ENCODE results near the gene SMPD3. TPM values are rescaled to one million over a fixed set of nuclear protein-coding genes. Genes with fewer than 3 reads are reported as not detected.

The SMPD3 gene
- total RNA-seq, 1 donor from 2014 or later, result 0.38 TPM

DNA sequence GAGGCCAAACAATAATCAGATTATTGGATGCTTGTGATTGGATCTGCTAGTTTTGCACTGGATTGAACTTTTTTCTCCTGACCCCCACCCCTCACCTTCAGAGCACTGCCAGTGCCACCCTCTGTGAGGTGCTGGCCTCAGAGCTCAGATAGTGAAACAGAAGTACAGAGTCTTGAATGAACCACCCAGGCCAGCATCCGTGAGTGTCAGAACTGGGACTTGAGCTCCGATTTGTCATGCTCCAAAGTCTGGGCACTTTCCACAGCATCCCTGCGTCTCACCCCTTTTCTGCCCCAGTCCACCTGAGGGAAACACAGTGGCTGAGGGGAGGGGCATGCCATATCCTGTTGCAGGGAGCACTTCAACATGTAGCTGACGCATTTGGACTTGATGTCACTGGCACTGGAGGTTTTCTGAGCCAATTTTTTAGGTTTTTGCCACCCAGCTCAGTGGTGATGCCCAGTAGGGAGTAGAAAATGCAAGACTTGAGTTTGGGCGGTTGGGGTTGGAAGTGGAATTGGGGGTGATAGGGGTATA, 47.3 kb downstream of the SMPD3 start:
- Histone ChIP-seq H3K27me3 (ENCODE audit: control insufficient read depth, insufficient read depth, low read length) (peaks cover 3% of the 10 kb centered on the region), H3K4me3 (ENCODE audit: low read depth, low read length) (no peak overlapping the region), H3K36me3 (ENCODE audit: control insufficient read depth, insufficient read depth, low read length) (no peaks in the 10 kb centered on the region)
- no peak for DNase-seq (ENCODE audit: low read depth)
- TF ChIP-seq, protein P1, sequence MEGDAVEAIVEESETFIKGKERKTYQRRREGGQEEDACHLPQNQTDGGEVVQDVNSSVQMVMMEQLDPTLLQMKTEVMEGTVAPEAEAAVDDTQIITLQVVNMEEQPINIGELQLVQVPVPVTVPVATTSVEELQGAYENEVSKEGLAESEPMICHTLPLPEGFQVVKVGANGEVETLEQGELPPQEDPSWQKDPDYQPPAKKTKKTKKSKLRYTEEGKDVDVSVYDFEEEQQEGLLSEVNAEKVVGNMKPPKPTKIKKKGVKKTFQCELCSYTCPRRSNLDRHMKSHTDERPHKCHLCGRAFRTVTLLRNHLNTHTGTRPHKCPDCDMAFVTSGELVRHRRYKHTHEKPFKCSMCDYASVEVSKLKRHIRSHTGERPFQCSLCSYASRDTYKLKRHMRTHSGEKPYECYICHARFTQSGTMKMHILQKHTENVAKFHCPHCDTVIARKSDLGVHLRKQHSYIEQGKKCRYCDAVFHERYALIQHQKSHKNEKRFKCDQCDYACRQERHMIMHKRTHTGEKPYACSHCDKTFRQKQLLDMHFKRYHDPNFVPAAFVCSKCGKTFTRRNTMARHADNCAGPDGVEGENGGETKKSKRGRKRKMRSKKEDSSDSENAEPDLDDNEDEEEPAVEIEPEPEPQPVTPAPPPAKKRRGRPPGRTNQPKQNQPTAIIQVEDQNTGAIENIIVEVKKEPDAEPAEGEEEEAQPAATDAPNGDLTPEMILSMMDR (IDR thresholded peaks at IDR 0.05; ENCODE audit: insufficient read depth, low read length, poor library complexity, severe bottlenecking), result no peak

DNA sequence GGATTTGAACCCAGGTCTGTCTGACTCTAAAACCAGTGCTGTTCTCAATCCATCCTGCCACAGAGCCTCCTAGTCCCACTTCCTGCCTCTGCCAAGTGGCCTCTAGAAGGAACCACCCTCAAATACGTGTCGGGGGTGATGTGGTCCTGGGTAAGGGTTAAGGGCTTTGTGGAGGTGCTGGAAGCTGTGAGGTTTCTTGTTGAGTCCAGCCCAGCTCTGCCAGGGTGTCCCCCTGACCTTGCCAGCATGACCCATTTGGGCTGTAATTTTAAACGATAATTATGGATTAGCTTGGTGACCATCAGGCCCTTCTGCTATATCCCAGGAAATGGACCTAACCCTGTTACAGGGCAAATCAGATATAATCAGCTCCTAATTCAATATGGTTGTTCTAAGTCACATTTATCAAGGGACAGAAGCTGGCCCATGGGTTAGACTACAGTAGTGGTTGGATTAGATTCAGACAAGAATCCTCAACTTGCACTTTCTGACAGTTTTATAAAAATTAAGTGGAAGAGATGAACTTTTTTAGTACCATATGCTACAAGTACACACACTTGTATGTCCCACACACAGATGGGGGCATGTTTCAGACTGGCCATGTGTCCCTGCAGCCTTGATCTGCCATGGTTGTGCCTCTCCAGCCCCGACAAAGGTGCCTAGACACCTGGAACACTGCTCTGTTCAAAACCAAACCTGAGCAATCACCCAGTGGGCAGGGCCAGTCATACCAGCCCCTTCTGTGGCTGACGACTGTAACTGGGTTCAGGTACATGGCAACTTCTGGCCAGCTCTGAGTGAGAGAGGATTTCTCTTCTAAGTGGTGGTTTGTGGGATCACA, 48.0 kb downstream of the SMPD3 start:
- DNase-seq (ENCODE audit: low read depth), result no peak
- H3K36me3 ChIP-seq (ENCODE audit: control insufficient read depth, insufficient read depth, low read length), result no peaks in the 10 kb centered on the region
- H3K27me3 ChIP-seq (ENCODE audit: control insufficient read depth, insufficient read depth, low read length), result peaks cover 3% of the 10 kb centered on the region
- no peak overlapping the region for H3K4me3 ChIP-seq (ENCODE audit: low read depth, low read length)
- TF ChIP-seq, protein P1 (IDR thresholded peaks at IDR 0.05; ENCODE audit: insufficient read depth, low read length, poor library complexity, severe bottlenecking), result no peak

DNA sequence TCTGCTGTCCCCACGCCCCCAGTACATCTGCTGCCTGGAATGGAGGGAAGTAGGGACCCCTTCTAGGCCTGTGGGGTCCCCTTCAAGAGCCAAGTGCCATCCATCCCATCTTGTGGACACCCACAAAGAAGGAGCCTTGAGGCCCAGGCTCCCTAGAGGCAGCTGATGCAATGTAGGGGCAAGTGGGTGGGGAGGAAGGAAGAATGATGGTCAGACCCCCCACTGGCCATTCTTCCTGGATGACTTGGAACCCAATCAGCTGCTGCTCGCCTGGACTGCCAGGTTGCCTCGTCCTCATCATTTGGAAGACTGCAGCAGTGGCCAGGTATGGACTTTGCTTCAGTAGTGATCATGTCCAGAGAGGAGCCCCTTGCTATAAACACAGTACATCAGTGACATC, 48.9 kb downstream of the SMPD3 start:
- no peak overlapping the region for H3K4me3 ChIP-seq (ENCODE audit: low read depth, low read length)
- DNase-seq (ENCODE audit: low read depth), result no peak
- peaks cover 3% of the 10 kb centered on the region for H3K27me3 ChIP-seq (ENCODE audit: control insufficient read depth, insufficient read depth, low read length)
- H3K36me3 ChIP-seq (ENCODE audit: control insufficient read depth, insufficient read depth, low read length), result no peaks in the 10 kb centered on the region
- TF ChIP-seq, protein P1 (IDR thresholded peaks at IDR 0.05; ENCODE audit: insufficient read depth, low read length, poor library complexity, severe bottlenecking), result no peak

- DNase-seq (ENCODE audit: low read depth), result no peak
- no peaks in the 10 kb centered on the region for H3K36me3 ChIP-seq (ENCODE audit: control insufficient read depth, insufficient read depth, low read length)
- TF ChIP-seq, protein P1 (IDR thresholded peaks at IDR 0.05; ENCODE audit: insufficient read depth, low read length, poor library complexity, severe bottlenecking), result no peak
- H3K27me3 ChIP-seq (ENCODE audit: control insufficient read depth, insufficient read depth, low read length), result peaks cover 3% of the 10 kb centered on the region
- no peak overlapping the region for H3K4me3 ChIP-seq (ENCODE audit: low read depth, low read length)
Observed at GRCh38 chr16:68397710-68398201, 50.6 kb downstream of the SMPD3 start.

GRCh38 chr16:68396481-68396880, 51.8 kb downstream of the SMPD3 start:
- no peak for DNase-seq (ENCODE audit: low read depth)
- Histone ChIP-seq H3K36me3 (ENCODE audit: control insufficient read depth, insufficient read depth, low read length) (no peaks in the 10 kb centered on the region), H3K27me3 (ENCODE audit: control insufficient read depth, insufficient read depth, low read length) (peaks cover 3% of the 10 kb centered on the region), H3K4me3 (ENCODE audit: low read depth, low read length) (no peak overlapping the region)
- TF ChIP-seq, protein P1 (IDR thresholded peaks at IDR 0.05; ENCODE audit: insufficient read depth, low read length, poor library complexity, severe bottlenecking), result peak; percentile 72

Data from kidney epithelial cell (primary cell).